Fibroblast of lung (primary cell): ENCODE data around the gene PLCH2. TPM values are rescaled to one million over a fixed set of nuclear protein-coding genes. Genes with fewer than 3 reads are reported as not detected.

ENCODE experiments used
- DNase-seq, 2 donors: peaks; one replicate each; pipeline versions ENCODE4 v3.0.0 to v3.0.0-alpha.2; 2010; ENCODE audit warnings: low read depth in 2 of 2
- H2AFZ ChIP-seq: 2 replicates; pipeline ENCODE4 v1.5.1; 2012; ENCODE audit warnings: low read length, control low read depth, inconsistent platforms
- H3K27ac ChIP-seq: 2 replicates; pipeline ENCODE4 v1.5.1; 2011; ENCODE audit warnings: low read length, control low read depth; ENCODE audit not compliant: insufficient read depth
- H3K27me3 ChIP-seq: 2 replicates; pipeline ENCODE4 v1.5.1; 2011; ENCODE audit warnings: mild to moderate bottlenecking, low read length; ENCODE audit not compliant: control insufficient read depth, insufficient read depth
- H3K36me3 ChIP-seq: 2 replicates; pipeline ENCODE4 v1.5.1; 2011; ENCODE audit warnings: low read length; ENCODE audit not compliant: control insufficient read depth, insufficient read depth
- H3K4me1 ChIP-seq: 2 replicates; pipeline ENCODE4 v1.5.1; 2011; ENCODE audit warnings: low read length; ENCODE audit not compliant: control insufficient read depth, insufficient read depth; ENCODE audit errors: extremely low read depth
- H3K4me2 ChIP-seq: 2 replicates; pipeline ENCODE4 v1.5.1; 2011; ENCODE audit warnings: low read length, control low read depth; ENCODE audit not compliant: insufficient read depth; ENCODE audit errors: extremely low read depth
- H3K4me3 ChIP-seq, 4 experiments: fragments of 200-600 bp in 1 of 4; sonication (generic) in 1 of 4; replicated peaks in 1 of 4; 2 replicates each; pipeline ENCODE4 v1.5.1; 2011 to 2016; ENCODE audit warnings: low read length in 4 of 4, low read depth in 3 of 4, mild to moderate bottlenecking in 3 of 4, control low read depth in 2 of 4, inconsistent platforms in 1 of 4, mixed read lengths in 1 of 4; ENCODE audit not compliant: insufficient read depth in 1 of 4; ENCODE audit errors: control extremely low read depth in 1 of 4
- H3K79me2 ChIP-seq: 2 replicates; pipeline ENCODE4 v1.5.1; 2012; ENCODE audit warnings: mild to moderate bottlenecking, low read length, inconsistent platforms; ENCODE audit not compliant: control insufficient read depth, insufficient read depth
- H3K9ac ChIP-seq: 2 replicates; pipeline ENCODE4 v1.5.1; 2011; ENCODE audit warnings: mild to moderate bottlenecking, low read length, control low read depth; ENCODE audit not compliant: insufficient read depth
- H3K9me3 ChIP-seq: 2 replicates; pipeline ENCODE4 v1.5.1; 2012; ENCODE audit warnings: low read depth, low read length; ENCODE audit not compliant: control insufficient read depth, insufficient read depth
- H4K20me1 ChIP-seq: 2 replicates; pipeline ENCODE4 v1.5.1; 2011; ENCODE audit warnings: low read length; ENCODE audit not compliant: control insufficient read depth, insufficient read depth; ENCODE audit errors: extremely low read depth
- EZH2 ChIP-seq: IDR thresholded peaks from 2 replicates; pipeline ENCODE4 v1.5.1; 2012; ENCODE audit warnings: low read length, control low read depth, mild to moderate bottlenecking; ENCODE audit errors: missing control alignments
- polyA plus RNA-seq, 2 donors: library from polyadenylated mRNA; depleted of rRNA in 1 of 2; stranded (reverse) in 1 of 2; unstranded in 1 of 2; fragments of >200 nt; gene quantifications; 2 replicates each; pipeline ENCODE4 v1.2.1, GENCODE V29; 2011 to 2012; ENCODE audit warnings: missing spikeins in 1 of 2
- total RNA-seq: library from RNA; depleted of rRNA; stranded (reverse); fragments of >200 nt; gene quantifications from 2 replicates; pipeline ENCODE4 v1.2.1, GENCODE V29; 2014
- TF ChIP-seq, protein P1 (sequence below), 2 donors: IDR thresholded peaks in 1 of 2; conservative IDR thresholded peaks in 1 of 2; 1 replicate in 1 of 2; 2 replicates in 1 of 2; pipeline ENCODE4 v1.5.1; 2011 to 2012; ENCODE audit warnings: low read length in 2 of 2, control low read depth in 1 of 2, inconsistent platforms in 1 of 2, low read depth in 1 of 2, mild to moderate bottlenecking in 1 of 2

Gene PLCH2
- total and polyA plus RNA-seq, 2 donors (not counting 1 experiment from before 2014, with no cell fraction given) = 0.02 to 0.17 TPM

DNA sequence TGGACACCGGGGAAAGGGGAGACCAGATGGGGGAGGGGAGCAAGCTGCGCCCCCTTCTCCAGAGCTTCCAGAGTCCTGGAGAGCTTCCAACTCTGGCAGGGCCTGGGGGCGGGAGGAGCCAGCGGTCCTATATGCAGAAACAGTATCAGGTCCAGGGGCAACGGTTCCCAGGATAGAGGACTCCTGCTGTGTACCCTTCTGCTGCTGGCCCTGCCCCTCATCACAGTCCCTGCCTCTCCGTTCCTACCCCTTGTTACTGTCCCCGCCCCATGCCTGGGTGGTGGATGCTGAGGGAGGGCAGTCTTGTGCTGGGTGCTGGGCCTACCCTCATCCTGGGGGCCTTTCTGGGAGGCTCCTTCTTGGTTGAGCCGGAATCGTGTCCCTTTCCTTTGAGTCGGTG, 44.6 kb upstream of the PLCH2 start:
- no peaks in the 10 kb centered on the region for H3K9me3 ChIP-seq
- no peaks in the 10 kb centered on the region for H3K4me1 ChIP-seq
- no peak overlapping the region for H3K4me3 ChIP-seq
- no peak overlapping the region for H3K27ac ChIP-seq
- H3K9ac ChIP-seq = no peak overlapping the region
- H2AFZ ChIP-seq = no peak overlapping the region
- H3K36me3 ChIP-seq = no peaks in the 10 kb centered on the region
- H3K79me2 ChIP-seq = no peaks in the 10 kb centered on the region
- no peaks in the 10 kb centered on the region for H3K27me3 ChIP-seq
- no peaks in the 10 kb centered on the region for H4K20me1 ChIP-seq
- TF ChIP-seq, protein P1, sequence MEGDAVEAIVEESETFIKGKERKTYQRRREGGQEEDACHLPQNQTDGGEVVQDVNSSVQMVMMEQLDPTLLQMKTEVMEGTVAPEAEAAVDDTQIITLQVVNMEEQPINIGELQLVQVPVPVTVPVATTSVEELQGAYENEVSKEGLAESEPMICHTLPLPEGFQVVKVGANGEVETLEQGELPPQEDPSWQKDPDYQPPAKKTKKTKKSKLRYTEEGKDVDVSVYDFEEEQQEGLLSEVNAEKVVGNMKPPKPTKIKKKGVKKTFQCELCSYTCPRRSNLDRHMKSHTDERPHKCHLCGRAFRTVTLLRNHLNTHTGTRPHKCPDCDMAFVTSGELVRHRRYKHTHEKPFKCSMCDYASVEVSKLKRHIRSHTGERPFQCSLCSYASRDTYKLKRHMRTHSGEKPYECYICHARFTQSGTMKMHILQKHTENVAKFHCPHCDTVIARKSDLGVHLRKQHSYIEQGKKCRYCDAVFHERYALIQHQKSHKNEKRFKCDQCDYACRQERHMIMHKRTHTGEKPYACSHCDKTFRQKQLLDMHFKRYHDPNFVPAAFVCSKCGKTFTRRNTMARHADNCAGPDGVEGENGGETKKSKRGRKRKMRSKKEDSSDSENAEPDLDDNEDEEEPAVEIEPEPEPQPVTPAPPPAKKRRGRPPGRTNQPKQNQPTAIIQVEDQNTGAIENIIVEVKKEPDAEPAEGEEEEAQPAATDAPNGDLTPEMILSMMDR (conservative IDR thresholded peaks at IDR 0.05 in 1 of 2, IDR thresholded peaks at IDR 0.05 in 1 of 2; ENCODE audit: low read depth in 1 of 2, low read length in 2 of 2) = no peak
- no peak for TF ChIP-seq EZH2
- no peak overlapping the region for H3K4me2 ChIP-seq
- DNase-seq = no peak

DNA sequence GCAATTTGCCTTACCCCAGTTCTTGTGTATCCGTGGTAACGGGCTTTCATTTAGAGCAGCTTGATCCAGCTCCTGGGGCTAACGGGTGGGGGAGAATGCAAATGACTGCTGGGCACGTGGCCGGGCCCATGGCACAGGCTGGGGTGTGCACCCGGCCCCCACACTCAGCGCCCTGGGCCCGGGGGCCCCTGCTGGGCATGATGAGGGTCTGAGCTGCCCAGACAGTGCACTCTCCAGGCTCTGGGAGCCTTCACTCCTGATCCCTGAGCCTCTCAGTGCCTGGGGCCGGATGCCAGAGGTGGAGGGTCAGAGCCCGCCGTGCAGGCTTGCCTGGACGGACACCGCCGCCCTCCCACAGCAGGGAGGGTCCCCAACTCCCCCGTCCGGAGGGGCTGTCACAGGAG, 43.6 kb upstream of the PLCH2 start:
- Histone ChIP-seq H2AFZ (no peak overlapping the region), H3K9ac (no peak overlapping the region), H3K27me3 (no peaks in the 10 kb centered on the region), H3K4me2 (no peak overlapping the region), H3K9me3 (no peaks in the 10 kb centered on the region), H3K36me3 (no peaks in the 10 kb centered on the region), H3K79me2 (no peaks in the 10 kb centered on the region), H3K27ac (no peak overlapping the region), H3K4me1 (no peaks in the 10 kb centered on the region), H4K20me1 (no peaks in the 10 kb centered on the region), H3K4me3 (no peak overlapping the region)
- DNase-seq = no peak
- TF ChIP-seq, protein P1 (conservative IDR thresholded peaks at IDR 0.05 in 1 of 2, IDR thresholded peaks at IDR 0.05 in 1 of 2; ENCODE audit: low read depth in 1 of 2, low read length in 2 of 2) = no peak
- no peak for TF ChIP-seq EZH2

DNA sequence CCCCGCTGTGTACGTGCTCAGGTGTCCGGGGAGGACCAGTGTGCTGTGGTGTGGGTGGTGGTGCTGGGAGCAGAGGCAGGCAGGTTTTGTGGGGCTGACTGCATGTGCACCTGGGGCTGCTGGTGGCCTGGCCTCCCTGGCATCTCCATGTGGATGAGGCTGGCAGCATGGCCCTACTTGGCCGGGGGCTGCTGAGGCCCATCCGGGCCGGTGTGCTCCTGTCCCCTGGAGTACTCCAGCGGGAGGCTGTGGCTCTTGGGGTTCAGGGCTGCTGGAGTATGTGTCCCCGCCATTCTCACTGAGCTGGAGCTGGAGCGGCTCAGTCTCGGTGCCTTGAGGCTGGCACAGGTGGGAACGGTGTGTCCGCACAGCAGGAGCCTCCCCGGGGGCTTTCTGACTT, 42.9 kb upstream of the PLCH2 start:
- no peaks in the 10 kb centered on the region for H3K4me1 ChIP-seq
- no peaks in the 10 kb centered on the region for H4K20me1 ChIP-seq
- H3K9me3 ChIP-seq = no peaks in the 10 kb centered on the region
- TF ChIP-seq EZH2 = no peak
- TF ChIP-seq, protein P1 (conservative IDR thresholded peaks at IDR 0.05 in 1 of 2, IDR thresholded peaks at IDR 0.05 in 1 of 2; ENCODE audit: low read depth in 1 of 2, low read length in 2 of 2) = no peak
- no peak overlapping the region for H3K9ac ChIP-seq
- H3K27me3 ChIP-seq = no peaks in the 10 kb centered on the region
- no peak overlapping the region for H3K27ac ChIP-seq
- no peak overlapping the region for H3K4me3 ChIP-seq
- no peaks in the 10 kb centered on the region for H3K36me3 ChIP-seq
- H3K79me2 ChIP-seq = no peaks in the 10 kb centered on the region
- H2AFZ ChIP-seq = no peak overlapping the region
- no peak overlapping the region for H3K4me2 ChIP-seq
- no peak for DNase-seq
